GM19043 (cell line): Measurements from ENCODE around the gene CEBPA.

Source experiments
- ATAC-seq: cut with Tn5 transposase; IDR thresholded peaks from one replicate; pipeline ENCODE4 v1.9.1; 2021; ENCODE audit warnings: low read depth; ENCODE audit not compliant: unreplicated experiment

The CEBPA gene

GRCh38 chr19:33274663-33275558 is 27.4 kb downstream of the CEBPA start:
- no peak for ATAC-seq

GRCh38 chr19:33273881-33274662 is 28.3 kb downstream of the CEBPA start:
- no peak for ATAC-seq

GRCh38 chr19:33273065-33273736 is 29.1 kb downstream of the CEBPA start:
- no peak for ATAC-seq

GRCh38 chr19:33271246-33272021 is 30.9 kb downstream of the CEBPA start:
- ATAC-seq, result no peak

- no peak for ATAC-seq
These were observed 31.6 kb downstream of the CEBPA start for GRCh38 chr19:33270769-33271168.

GRCh38 chr19:33269016-33269415 is 33.3 kb downstream of the CEBPA start:
- no peak for ATAC-seq

- ATAC-seq, result no peak
These were observed 34.0 kb downstream of the CEBPA start for GRCh38 chr19:33268162-33268991.

GRCh38 chr19:33267706-33268105 is 34.6 kb downstream of the CEBPA start:
- ATAC-seq, result no peak

GRCh38 chr19:33266974-33267484 is 35.3 kb downstream of the CEBPA start:
- no peak for ATAC-seq

- no peak for ATAC-seq
These were observed 37.4 kb downstream of the CEBPA start for GRCh38 chr19:33264881-33265445.

- ATAC-seq, result no peak
These were observed 38.9 kb downstream of the CEBPA start for GRCh38 chr19:33263325-33264023.

GRCh38 chr19:33261511-33262189 is 40.7 kb downstream of the CEBPA start:
- no peak for ATAC-seq

- ATAC-seq, result no peak
These were observed 41.5 kb downstream of the CEBPA start for GRCh38 chr19:33260628-33261418.

- ATAC-seq, result no peak
These were observed 42.8 kb downstream of the CEBPA start for GRCh38 chr19:33259539-33259938.

GRCh38 chr19:33257828-33258227 is 44.5 kb downstream of the CEBPA start:
- no peak for ATAC-seq

GRCh38 chr19:33256261-33256660 is 46.1 kb downstream of the CEBPA start:
- no peak for ATAC-seq

- no peak for ATAC-seq
These were observed 46.6 kb downstream of the CEBPA start for GRCh38 chr19:33255781-33256180.
